Activated CD4-positive, alpha-beta memory T cell treated with anti-CD3 and anti-CD28 coated beads for 36 hours (primary cell): ENCODE measurements around the gene RTP5. TPM values are rescaled to one million over a fixed set of nuclear protein-coding genes. Genes with fewer than 3 reads are reported as not detected.

Experiments used
- CTCF ChIA-PET: fragments of 350-600 bp; sonication (Branson Sonifier 250); formaldehyde crosslinking; loops from one replicate; lab custom pipeline; 2021; ENCODE audit warnings: antibody characterized with exemption, inconsistent platforms; lab: Charles Lee
- POLR2A ChIA-PET: fragments of 350-600 bp; sonication (Branson Sonifier 250); formaldehyde crosslinking; loops from one replicate; lab custom pipeline; 2021; ENCODE audit warnings: antibody characterized with exemption; lab: Charles Lee
- DNase-seq: peaks from one replicate; pipeline ENCODE4 v3.0.0-alpha.2; 2020
- H3K27ac Mint-ChIP-seq: one replicate; pipeline ENCODE4 v1.8.0; 2021; ENCODE audit warnings: mixed read lengths
- H3K27me3 Mint-ChIP-seq: one replicate; pipeline ENCODE4 v1.8.0; 2021; ENCODE audit warnings: mixed read lengths
- H3K36me3 Mint-ChIP-seq: one replicate; pipeline ENCODE4 v1.8.0; 2021; ENCODE audit warnings: mixed read lengths
- H3K4me1 Mint-ChIP-seq: one replicate; pipeline ENCODE4 v1.8.0; 2021; ENCODE audit warnings: low read depth, mixed read lengths
- H3K4me3 Mint-ChIP-seq: one replicate; pipeline ENCODE4 v1.8.0; 2021; ENCODE audit warnings: mild to moderate bottlenecking, mixed read lengths
- H3K9me3 Mint-ChIP-seq: one replicate; pipeline ENCODE4 v1.8.0; 2021; ENCODE audit warnings: mixed read lengths
- intact Hi-C: fragments of 100-400 bp; cut with micrococcal nuclease; formaldehyde crosslinking; loops from one replicate; pipeline ENCODE4 v1.15.1; 2023
- total RNA-seq, 2 experiments: library from RNA; stranded (reverse); gene quantifications; one replicate each; pipeline ENCODE4 v1.2.3, GENCODE V29; 2021

The RTP5 gene
- total RNA-seq, 2 experiments from 2014 or later: 0.10 to 0.12 TPM

DNA sequence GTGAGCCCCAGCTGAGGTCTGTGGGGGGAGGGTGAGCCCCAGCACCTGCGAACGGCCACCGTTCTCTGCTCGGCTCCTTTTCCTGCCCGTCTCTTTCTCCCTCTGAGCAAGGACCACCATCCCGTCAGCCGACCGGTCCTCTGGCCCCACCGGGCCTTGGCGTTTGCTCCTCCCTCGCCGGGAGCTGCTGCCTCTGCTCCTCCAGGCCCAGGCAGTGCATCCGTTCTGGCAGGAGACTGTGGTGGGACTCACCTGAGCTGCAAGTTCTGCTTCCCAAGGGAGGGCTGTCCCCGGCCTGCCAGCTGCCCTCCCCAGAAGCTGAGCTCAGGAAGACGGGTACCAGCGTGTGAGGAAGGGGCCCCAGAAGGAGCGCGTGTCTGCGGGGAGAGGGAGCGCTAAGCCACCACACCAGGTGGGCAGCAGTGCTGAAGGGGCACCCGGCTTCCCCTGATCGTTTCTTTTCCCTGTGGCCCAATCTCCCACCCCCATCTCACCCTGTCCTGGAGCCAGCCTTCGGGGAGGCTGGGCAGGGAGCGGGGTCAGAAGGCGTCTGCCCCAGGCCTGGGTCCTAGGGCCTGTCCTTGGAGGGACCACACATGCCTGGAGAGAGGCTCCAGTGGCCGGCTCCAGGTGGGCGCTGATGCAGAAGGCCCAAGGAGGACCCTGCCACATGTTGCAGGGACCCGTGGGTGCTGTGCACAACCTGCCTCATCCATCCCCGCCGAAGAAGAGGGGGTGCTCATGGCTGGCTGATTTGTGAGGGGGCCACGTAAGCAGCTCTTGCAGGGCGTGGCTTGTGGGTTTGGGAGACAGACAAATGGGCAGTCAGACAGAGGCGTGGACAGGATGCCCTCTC is 2.5 kb upstream of the RTP5 start:
- Mint-ChIP-seq H3K36me3 (no peaks in the 10 kb centered on the region), H3K4me1 (peaks cover 71% of the 10 kb centered on the region), H3K27me3 (peaks cover 4% of the 10 kb centered on the region), H3K4me3 (no peak overlapping the region), H3K27ac (no peak overlapping the region), H3K9me3 (no peaks in the 10 kb centered on the region)
- intact Hi-C loops: no loop called here
- ChIA-PET CTCF (interaction anchor here (0.8 to 2.9 kb wide), 3 partner anchors 7 to 32 kb away, joined by 4 to 36 read pairs (median 14); no protein-coding TSS in a partner anchor), POLR2A (interaction anchor here (0.6 to 1.7 kb wide), 5 partner anchors 22 to 181 kb away, joined by 3 to 5 read pairs (median 3); partner anchors contain the start of gene DTYMK)
- no peak for DNase-seq

- POLR2A ChIA-PET: interaction anchor here (0.6 to 2.0 kb wide), 4 partner anchors 9 to 181 kb away, joined by 3 to 19 read pairs (median 5); partner anchors contain the start of genes DTYMK and PDCD1
- Mint-ChIP-seq H3K4me3 (no peak overlapping the region), H3K36me3 (no peaks in the 10 kb centered on the region), H3K9me3 (no peaks in the 10 kb centered on the region), H3K4me1 (peaks cover 62% of the 10 kb centered on the region), H3K27ac (no peak overlapping the region), H3K27me3 (peaks cover 4% of the 10 kb centered on the region)
- intact Hi-C loops: no loop called here
- DNase-seq: peak; percentile 74
- CTCF ChIA-PET: interaction anchor here (1.2 to 2.9 kb wide), 6 partner anchors 8 to 166 kb away, joined by 5 to 36 read pairs (median 8); partner anchors contain the start of genes D2HGDH and ING5
Measured at GRCh38 chr2:241867776-241868420, 1.6 kb upstream of the RTP5 start.

DNA sequence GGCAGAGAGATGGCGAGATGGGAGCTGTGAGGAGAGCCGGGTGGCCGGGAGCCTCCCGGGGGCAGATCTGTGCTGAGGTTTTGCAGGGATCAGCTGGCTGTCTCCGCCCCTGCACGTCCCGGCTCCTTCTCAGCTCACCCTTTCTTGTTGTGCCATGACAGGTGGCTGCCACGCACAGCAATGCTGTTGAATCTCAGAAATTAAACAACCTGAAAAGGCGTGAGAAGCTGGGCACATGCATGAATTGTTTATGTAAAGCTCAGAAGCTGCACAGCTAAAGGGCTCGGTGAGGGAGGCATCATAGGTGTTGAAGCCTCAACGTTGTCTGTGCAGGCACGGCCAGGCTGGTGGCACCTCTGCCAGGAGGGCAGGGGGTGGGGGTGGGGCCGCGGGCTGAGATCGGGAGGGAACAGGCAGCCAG is 858 bp upstream of the RTP5 start:
- DNase-seq: no peak
- CTCF ChIA-PET: interaction anchor here (0.8 to 2.9 kb wide), 10 partner anchors 9 to 250 kb away, joined by 3 to 36 read pairs (median 6); partner anchors contain the start of genes D2HGDH, DTYMK and ING5
- POLR2A ChIA-PET: interaction anchor here (1.3 to 2.0 kb wide), 3 partner anchors 9 to 168 kb away, joined by 5 to 19 read pairs (median 5); partner anchors contain the start of gene PDCD1
- Mint-ChIP-seq H3K9me3 (no peaks in the 10 kb centered on the region), H3K4me3 (no peak overlapping the region), H3K27me3 (peaks cover 4% of the 10 kb centered on the region), H3K27ac (no peak overlapping the region), H3K4me1 (peaks cover 57% of the 10 kb centered on the region), H3K36me3 (no peaks in the 10 kb centered on the region)
- intact Hi-C loops: no loop called here

- intact Hi-C loops: no loop called here
- ChIA-PET CTCF (no interaction called here), POLR2A (no interaction called here)
- H3K36me3 Mint-ChIP-seq: no peaks in the 10 kb centered on the region
- H3K9me3 Mint-ChIP-seq: peaks cover under 1% of the 10 kb centered on the region
- no peak overlapping the region for H3K4me3 Mint-ChIP-seq
- no peak for DNase-seq
- no peaks in the 10 kb centered on the region for H3K27me3 Mint-ChIP-seq
- no peak overlapping the region for H3K27ac Mint-ChIP-seq
- peaks cover 44% of the 10 kb centered on the region for H3K4me1 Mint-ChIP-seq
Measured at GRCh38 chr2:241870081-241870541, 582 bp downstream of the RTP5 start.

DNA sequence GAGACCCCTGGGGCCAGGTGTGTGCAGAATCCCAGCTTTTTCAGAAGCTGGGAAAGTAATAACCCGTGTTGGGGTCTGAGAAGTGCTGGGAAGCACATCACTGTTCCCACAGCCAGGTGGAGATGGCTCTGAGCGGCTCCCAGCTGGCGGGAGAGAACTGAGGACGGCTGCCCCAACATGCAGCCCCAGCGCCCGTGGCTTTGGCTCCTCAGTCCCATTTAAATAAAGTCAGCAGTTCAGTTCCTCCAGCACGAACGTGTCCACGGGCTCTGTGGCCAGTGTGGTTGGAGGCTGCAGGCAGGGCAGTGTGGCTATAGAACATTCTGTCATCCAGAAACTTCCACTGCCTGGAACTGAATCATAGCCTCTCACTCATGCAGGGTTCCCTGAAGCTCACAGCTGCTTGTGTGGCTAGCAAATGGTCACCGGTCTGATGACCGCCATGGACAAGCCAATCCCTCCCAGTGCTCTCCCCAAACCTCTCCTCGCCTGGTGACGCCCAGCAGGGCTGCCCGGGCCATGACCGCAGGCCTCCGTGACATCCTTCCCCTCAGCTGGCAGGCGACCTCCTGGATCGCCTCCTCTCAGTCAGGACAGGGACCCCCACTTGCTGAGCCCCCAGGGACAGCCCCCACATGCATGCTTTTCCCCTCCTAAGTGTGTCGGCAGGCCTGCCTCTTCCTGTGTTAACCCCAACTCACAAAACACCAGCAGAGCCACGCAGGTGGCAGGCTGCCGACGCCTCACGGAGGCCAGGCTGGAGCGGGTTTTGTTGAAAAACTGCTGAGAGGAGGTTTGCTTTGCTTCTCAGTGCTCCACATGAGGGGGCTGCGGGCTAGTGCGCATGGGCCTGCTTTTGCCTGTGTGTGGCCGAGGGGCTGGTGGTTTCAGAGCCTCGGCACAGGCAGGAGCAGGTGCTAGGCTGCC is 1.3 kb downstream of the RTP5 start:
- Mint-ChIP-seq H3K4me3 (no peak overlapping the region), H3K27me3 (no peaks in the 10 kb centered on the region), H3K27ac (no peak overlapping the region), H3K4me1 (peaks cover 40% of the 10 kb centered on the region), H3K36me3 (no peaks in the 10 kb centered on the region), H3K9me3 (peaks cover 5% of the 10 kb centered on the region)
- ChIA-PET CTCF (no interaction called here), POLR2A (no interaction called here)
- DNase-seq: no peak
- intact Hi-C loops: no loop called here

GRCh38 chr2:241871538-241872312 is 2.2 kb downstream of the RTP5 start:
- H3K4me3 Mint-ChIP-seq: no peak overlapping the region
- DNase-seq: no peak
- POLR2A ChIA-PET: interaction anchor here (0.6 kb wide), 1 partner anchor 28 kb away, joined by 3 read pairs; no protein-coding TSS in a partner anchor
- no peaks in the 10 kb centered on the region for H3K36me3 Mint-ChIP-seq
- intact Hi-C loops: no loop called here
- H3K27me3 Mint-ChIP-seq: no peaks in the 10 kb centered on the region
- H3K27ac Mint-ChIP-seq: no peak overlapping the region
- CTCF ChIA-PET: no interaction called here
- peaks cover 5% of the 10 kb centered on the region for H3K9me3 Mint-ChIP-seq
- H3K4me1 Mint-ChIP-seq: peaks cover 39% of the 10 kb centered on the region

- H3K27ac Mint-ChIP-seq: no peak overlapping the region
- no peak for DNase-seq
- H3K4me3 Mint-ChIP-seq: no peak overlapping the region
- H3K27me3 Mint-ChIP-seq: no peaks in the 10 kb centered on the region
- H3K9me3 Mint-ChIP-seq: peaks cover 5% of the 10 kb centered on the region
- ChIA-PET CTCF (no interaction called here), POLR2A (interaction anchor here (0.6 kb wide), 1 partner anchor 28 kb away, joined by 3 read pairs; no protein-coding TSS in a partner anchor)
- H3K4me1 Mint-ChIP-seq: peaks cover 34% of the 10 kb centered on the region
- H3K36me3 Mint-ChIP-seq: no peaks in the 10 kb centered on the region
- intact Hi-C loops: no loop called here
Measured at GRCh38 chr2:241872313-241872642, 2.7 kb downstream of the RTP5 start.

DNA sequence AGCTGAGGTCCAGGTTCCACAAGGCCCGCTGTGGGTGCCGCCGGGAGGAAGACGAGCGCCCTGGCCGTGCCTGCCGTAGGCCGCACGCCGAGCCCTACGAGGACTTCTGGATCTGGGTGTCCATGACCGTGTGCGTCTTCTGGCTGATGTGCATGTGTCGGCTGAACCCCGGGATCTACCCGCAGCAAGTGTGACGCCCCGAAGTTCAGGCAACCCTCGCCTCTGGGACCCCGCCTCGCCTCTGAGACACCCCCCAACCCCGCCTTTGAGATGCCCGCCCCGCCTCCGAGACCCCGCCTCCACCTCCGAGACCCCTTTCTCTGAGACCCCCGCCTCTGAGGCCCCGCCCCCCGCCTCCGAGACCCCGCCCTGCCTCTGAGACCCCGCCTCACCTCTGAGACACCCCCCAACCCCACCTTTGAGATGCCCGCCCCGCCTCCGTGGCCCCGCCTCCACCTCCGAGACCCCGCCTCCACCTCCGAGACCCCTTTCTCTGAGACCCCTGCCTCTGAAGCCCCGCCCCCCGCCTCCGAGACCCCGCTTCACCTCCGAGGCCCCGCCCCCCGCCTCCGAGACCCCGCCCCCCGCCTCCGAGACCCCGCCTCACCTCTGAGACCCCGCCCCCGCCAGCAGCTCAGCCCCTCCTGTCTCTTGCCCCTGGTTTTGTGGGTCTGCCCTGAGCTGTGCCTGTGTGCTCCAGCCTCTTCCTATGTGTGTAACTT is 3.7 kb downstream of the RTP5 start:
- CTCF ChIA-PET: interaction anchor here (1.2 kb wide), 1 partner anchor 110 kb away, joined by 3 read pairs; no protein-coding TSS in a partner anchor
- peaks cover 5% of the 10 kb centered on the region for H3K9me3 Mint-ChIP-seq
- H3K4me1 Mint-ChIP-seq: peaks cover 24% of the 10 kb centered on the region
- H3K36me3 Mint-ChIP-seq: no peaks in the 10 kb centered on the region
- POLR2A ChIA-PET: no interaction called here
- H3K4me3 Mint-ChIP-seq: no peak overlapping the region
- intact Hi-C loops: no loop called here
- H3K27ac Mint-ChIP-seq: no peak overlapping the region
- no peak for DNase-seq
- H3K27me3 Mint-ChIP-seq: no peaks in the 10 kb centered on the region

DNA sequence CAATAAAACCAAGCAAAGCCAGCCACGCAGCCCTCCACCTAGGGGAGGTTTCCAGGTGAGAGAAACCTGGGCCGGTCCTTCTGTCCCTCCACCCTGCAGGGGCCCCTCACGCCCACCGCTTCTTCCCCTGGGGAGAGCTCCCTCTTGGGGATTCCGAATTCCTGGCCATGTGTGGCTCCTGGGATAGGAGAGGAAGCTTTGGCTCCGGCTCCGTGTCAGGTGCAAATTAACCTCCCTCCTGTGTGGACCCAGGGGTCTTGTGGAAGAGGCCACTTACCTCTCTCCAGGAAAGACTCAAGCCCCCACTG is 4.2 kb downstream of the RTP5 start:
- CTCF ChIA-PET: interaction anchor here (1.2 kb wide), 1 partner anchor 110 kb away, joined by 3 read pairs; no protein-coding TSS in a partner anchor
- Mint-ChIP-seq H3K27me3 (no peaks in the 10 kb centered on the region), H3K36me3 (no peaks in the 10 kb centered on the region), H3K9me3 (peaks cover 5% of the 10 kb centered on the region), H3K27ac (no peak overlapping the region), H3K4me1 (peaks cover 19% of the 10 kb centered on the region), H3K4me3 (no peak overlapping the region)
- intact Hi-C loops: no loop called here
- POLR2A ChIA-PET: no interaction called here
- no peak for DNase-seq

- no peak overlapping the region for H3K27ac Mint-ChIP-seq
- no peak overlapping the region for H3K4me3 Mint-ChIP-seq
- no peak for DNase-seq
- H3K9me3 Mint-ChIP-seq: peaks cover 5% of the 10 kb centered on the region
- ChIA-PET CTCF (interaction anchor here (1.2 kb wide), 1 partner anchor 111 kb away, joined by 3 read pairs; no protein-coding TSS in a partner anchor), POLR2A (no interaction called here)
- intact Hi-C loops: no loop called here
- H3K36me3 Mint-ChIP-seq: no peaks in the 10 kb centered on the region
- peaks cover 14% of the 10 kb centered on the region for H3K4me1 Mint-ChIP-seq
- no peaks in the 10 kb centered on the region for H3K27me3 Mint-ChIP-seq
Measured at GRCh38 chr2:241874277-241874925, 4.9 kb downstream of the RTP5 start.
